Activated CD4-positive, alpha-beta T cell treated with anti-CD3 and anti-CD28 coated beads for 48 hours (primary cell): ENCODE results near the gene PKM.

ENCODE experiments used
- DNase-seq: peaks from one replicate; pipeline ENCODE4 v3.0.0-alpha.2; 2020

The PKM gene

GRCh38 chr15:72153269-72154000 lies 77.6 kb downstream of the PKM start:
- no peak for DNase-seq
